ENCODE data around the gene PPP1R12C.
A peak's percentile ranks its signal among the peaks of the same experiment; 100 is the strongest.

GRCh38 chr19:55103190-55103589 lies 14.2 kb downstream of the PPP1R12C start:
- no peak for TF ChIP-seq ARNTL (CRISPR knock-in tag; IDR thresholded peaks at IDR 0.05; ENCODE audit: borderline replicate concordance, low read depth)
- peak; percentile 58 for TF ChIP-seq ZNF8 (CRISPR knock-in tag; IDR thresholded peaks at IDR 0.05)
- no peak for TF ChIP-seq CREB5 (CRISPR knock-in tag; IDR thresholded peaks at IDR 0.05; ENCODE audit: low read depth)
- TF ChIP-seq ZFP3 (CRISPR knock-in tag; IDR thresholded peaks at IDR 0.05) = no peak
- no peak for TF ChIP-seq OSR1 (CRISPR knock-in tag; IDR thresholded peaks at IDR 0.05)
- TF ChIP-seq ZNF70 (CRISPR knock-in tag; IDR thresholded peaks at IDR 0.05) = no peak
